CD4-positive, alpha-beta T cell (primary cell): ENCODE results near the gene CHST15. TPM values are rescaled to one million over a fixed set of nuclear protein-coding genes. Genes with fewer than 3 reads are reported as not detected.

Experiments
- ATAC-seq: fragments of 200-7000 bp; cut with Tn5 transposase; one replicate; pipeline ENCODE4 v1.10.0; 2022; ENCODE audit warnings: mild to moderate bottlenecking; ENCODE audit not compliant: poor library complexity
- CTCF ChIA-PET: fragments of 350-600 bp; sonication (Branson Sonifier 250); formaldehyde crosslinking; loops from one replicate; lab custom pipeline; 2021; ENCODE audit warnings: antibody characterized with exemption, inconsistent platforms; lab: Charles Lee
- POLR2A ChIA-PET: fragments of 350-600 bp; sonication (Branson Sonifier 250); formaldehyde crosslinking; loops from one replicate; lab custom pipeline; 2021; ENCODE audit warnings: antibody characterized with exemption, inconsistent platforms; lab: Charles Lee
- DNase-seq, 14 experiments: peaks; one replicate each; pipeline ENCODE4 v3.0.0-alpha.2; 2013 to 2020; ENCODE audit warnings: mixed read lengths in 2 of 14
- H3K27ac ChIP-seq, 2 donors: one replicate each; pipeline versions ENCODE4 v1.5.1 to v1.7.0; 2013; ENCODE audit warnings: low read length in 2 of 2, low read depth in 1 of 2, mild to moderate bottlenecking in 1 of 2
- H3K27me3 ChIP-seq, 2 experiments: 1 replicate in 1 of 2; 2 replicates in 1 of 2; pipeline versions ENCODE4 v1.6.1 to v1.7.0; 2013; ENCODE audit warnings: low read length in 2 of 2, control low read depth in 1 of 2, mild to moderate bottlenecking in 1 of 2, moderate library complexity in 1 of 2; ENCODE audit not compliant: insufficient read depth in 2 of 2, control insufficient read depth in 1 of 2
- H3K36me3 ChIP-seq: one replicate; pipeline ENCODE4 v1.6.1; 2013; ENCODE audit warnings: low read length, control low read depth; ENCODE audit not compliant: insufficient read depth
- H3K4me1 ChIP-seq: one replicate; pipeline ENCODE4 v1.6.1; 2013; ENCODE audit warnings: low read length, control low read depth; ENCODE audit not compliant: insufficient read depth
- H3K4me3 ChIP-seq: one replicate; pipeline ENCODE4 v1.5.1; 2013; ENCODE audit warnings: mild to moderate bottlenecking, low read length, moderate library complexity
- H3K9me3 ChIP-seq, 2 experiments: 1 replicate in 1 of 2; 2 replicates in 1 of 2; pipeline versions ENCODE4 v1.6.1 to v1.7.0; 2013; ENCODE audit warnings: low read length in 2 of 2, mild to moderate bottlenecking in 2 of 2, control low read depth in 1 of 2, moderate library complexity in 1 of 2; ENCODE audit not compliant: control insufficient read depth in 1 of 2, insufficient read depth in 1 of 2
- H3K27ac Mint-ChIP-seq: one replicate; pipeline ENCODE4 v1.8.0; 2020; ENCODE audit warnings: mixed read lengths
- H3K27me3 Mint-ChIP-seq: one replicate; pipeline ENCODE4 v1.8.0; 2021; ENCODE audit warnings: mixed read lengths
- H3K36me3 Mint-ChIP-seq: one replicate; pipeline ENCODE4 v1.8.0; 2021; ENCODE audit warnings: low read depth, mixed read lengths
- H3K4me1 Mint-ChIP-seq: one replicate; pipeline ENCODE4 v1.8.0; 2021; ENCODE audit warnings: low read depth, mixed read lengths
- H3K4me3 Mint-ChIP-seq: one replicate; pipeline ENCODE4 v1.8.0; 2020; ENCODE audit warnings: mild to moderate bottlenecking, mixed read lengths
- H3K9me3 Mint-ChIP-seq: one replicate; pipeline ENCODE4 v1.8.0; 2020; ENCODE audit warnings: mixed read lengths
- intact Hi-C, 2 experiments: fragments of 100-400 bp; cut with DNase I in 1 of 2; cut with micrococcal nuclease in 1 of 2; formaldehyde crosslinking; loops; one replicate each; pipeline versions ENCODE4 v1.15.1 to v1.9.0; 2023 to 2025; cut with DNase I, micrococcal nuclease
- total RNA-seq, 174 experiments: library from RNA in 2 of 174; stranded (reverse) in 2 of 174; gene quantifications; one replicate each; pipeline ENCODE4 v1.2.3 and lab custom pipeline; 2021 to 2026
- TF ChIP-seq, protein P1 (sequence below): fragments of 200-600 bp; IDR thresholded peaks from one replicate; pipeline ENCODE4 v1.8.0; 2022; ENCODE audit warnings: antibody characterized with exemption, mild to moderate bottlenecking

The CHST15 gene
- total RNA-seq, 2 experiments from 2014 or later, result 0.42 to 0.52 TPM

DNA sequence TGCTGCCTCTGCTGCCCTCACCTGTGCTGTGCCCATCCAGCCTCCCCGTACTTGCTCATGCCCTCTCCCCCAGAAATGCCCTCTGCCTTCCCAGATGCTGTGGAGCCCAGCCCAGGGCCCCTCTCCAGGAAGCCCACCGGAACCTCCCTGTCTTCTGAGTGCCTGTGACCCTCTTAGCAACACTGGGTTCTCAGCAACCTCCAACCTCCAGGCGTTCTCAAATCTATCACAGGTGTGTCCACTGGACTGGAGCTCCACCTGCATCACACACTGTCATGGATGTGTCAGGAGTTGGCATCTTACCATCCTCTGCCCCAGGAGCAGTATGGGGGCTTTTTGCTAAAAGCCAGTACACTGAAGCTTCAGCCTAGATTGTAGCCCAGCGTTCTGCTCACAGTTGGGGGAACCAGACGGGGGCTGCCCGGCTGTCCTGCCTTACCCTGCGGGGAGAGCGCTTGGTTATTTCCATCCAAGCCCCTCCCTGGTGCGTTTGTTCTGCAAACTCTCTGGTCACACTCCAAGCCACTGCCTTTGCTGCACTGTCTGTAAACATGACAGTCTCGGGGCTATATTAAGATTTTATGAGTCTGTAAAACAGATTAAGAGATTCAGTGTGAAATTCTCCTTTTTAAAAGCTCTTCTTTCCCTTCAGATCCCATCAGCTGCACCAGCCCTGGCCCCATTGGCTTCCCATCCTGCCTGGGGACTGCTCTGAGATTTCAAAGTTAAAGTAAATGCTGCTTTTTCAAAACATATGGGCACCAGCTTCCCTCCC is 130.5 kb downstream of the CHST15 start:
- ChIA-PET POLR2A (no interaction called here), CTCF (no interaction called here)
- Mint-ChIP-seq H3K27me3 (peaks cover 44% of the 10 kb centered on the region), H3K4me1 (no peaks in the 10 kb centered on the region), H3K9me3 (no peaks in the 10 kb centered on the region), H3K4me3 (no peak overlapping the region), H3K27ac (no peak overlapping the region), H3K36me3 (no peaks in the 10 kb centered on the region)
- H3K9me3 ChIP-seq, result no peaks in the 10 kb centered on the region
- peaks cover 3% of the 10 kb centered on the region for H3K4me1 ChIP-seq
- peaks cover 11 to 26% of the 10 kb centered on the region in 2 experiments for H3K27me3 ChIP-seq
- intact Hi-C loops, result no loop called here
- H3K36me3 ChIP-seq, result no peaks in the 10 kb centered on the region
- ATAC-seq (no peak), DNase-seq (no peak)
- no peak overlapping the region for H3K27ac ChIP-seq
- H3K4me3 ChIP-seq, result no peak overlapping the region
- TF ChIP-seq, protein P1, sequence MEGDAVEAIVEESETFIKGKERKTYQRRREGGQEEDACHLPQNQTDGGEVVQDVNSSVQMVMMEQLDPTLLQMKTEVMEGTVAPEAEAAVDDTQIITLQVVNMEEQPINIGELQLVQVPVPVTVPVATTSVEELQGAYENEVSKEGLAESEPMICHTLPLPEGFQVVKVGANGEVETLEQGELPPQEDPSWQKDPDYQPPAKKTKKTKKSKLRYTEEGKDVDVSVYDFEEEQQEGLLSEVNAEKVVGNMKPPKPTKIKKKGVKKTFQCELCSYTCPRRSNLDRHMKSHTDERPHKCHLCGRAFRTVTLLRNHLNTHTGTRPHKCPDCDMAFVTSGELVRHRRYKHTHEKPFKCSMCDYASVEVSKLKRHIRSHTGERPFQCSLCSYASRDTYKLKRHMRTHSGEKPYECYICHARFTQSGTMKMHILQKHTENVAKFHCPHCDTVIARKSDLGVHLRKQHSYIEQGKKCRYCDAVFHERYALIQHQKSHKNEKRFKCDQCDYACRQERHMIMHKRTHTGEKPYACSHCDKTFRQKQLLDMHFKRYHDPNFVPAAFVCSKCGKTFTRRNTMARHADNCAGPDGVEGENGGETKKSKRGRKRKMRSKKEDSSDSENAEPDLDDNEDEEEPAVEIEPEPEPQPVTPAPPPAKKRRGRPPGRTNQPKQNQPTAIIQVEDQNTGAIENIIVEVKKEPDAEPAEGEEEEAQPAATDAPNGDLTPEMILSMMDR, result no peak

DNA sequence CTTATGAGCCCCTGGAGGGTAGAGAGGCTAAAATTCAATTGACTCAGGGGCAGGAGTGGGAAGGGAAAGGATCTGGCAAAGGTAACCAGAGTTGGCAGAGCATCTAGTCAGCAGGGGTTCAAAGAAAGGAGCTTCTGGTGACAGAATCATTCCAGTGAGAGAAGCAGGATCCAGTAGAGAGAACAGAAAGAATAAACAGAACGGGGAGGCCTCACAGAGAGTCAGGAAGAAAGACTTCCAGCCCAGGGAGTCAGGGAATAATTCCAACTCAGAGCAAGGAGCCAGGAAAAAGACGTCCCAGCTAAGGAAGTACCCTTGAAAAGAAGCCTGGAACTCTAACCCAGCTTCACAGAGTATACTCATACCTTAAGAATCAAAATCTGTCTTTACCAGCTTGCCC is 135.2 kb downstream of the CHST15 start:
- DNase-seq (no peak), ATAC-seq (no peak)
- no peak overlapping the region for H3K27ac Mint-ChIP-seq
- H3K36me3 Mint-ChIP-seq, result no peaks in the 10 kb centered on the region
- intact Hi-C loops, result no loop called here
- H3K36me3 ChIP-seq, result no peaks in the 10 kb centered on the region
- ChIA-PET CTCF (no interaction called here), POLR2A (no interaction called here)
- no peaks in the 10 kb centered on the region for H3K4me1 ChIP-seq
- no peaks in the 10 kb centered on the region for H3K9me3 Mint-ChIP-seq
- TF ChIP-seq, protein P1, result no peak
- H3K27me3 ChIP-seq, result peaks cover 8 to 9% of the 10 kb centered on the region in 2 experiments
- H3K4me3 ChIP-seq, result no peak overlapping the region
- H3K9me3 ChIP-seq, result no peaks in the 10 kb centered on the region
- no peak overlapping the region for H3K27ac ChIP-seq
- H3K4me1 Mint-ChIP-seq, result no peaks in the 10 kb centered on the region
- H3K4me3 Mint-ChIP-seq, result no peak overlapping the region
- H3K27me3 Mint-ChIP-seq, result peaks cover 13% of the 10 kb centered on the region

Other genes starting within 250 kb of the CHST15 start
- not detected for gene CPXM2, start 201.8 kb downstream of the CHST15 start, total RNA-seq